HG03159 (cell line): ENCODE data around the gene PLAAT2.
"Not testable (repeated sequence)": the region's sequence is repeated elsewhere in the genome, so short reads cannot be mapped to it uniquely, and the experiment has no call there.

Source experiments
- ATAC-seq: cut with Tn5 transposase; IDR thresholded peaks from one replicate; pipeline ENCODE4 v1.9.1; 2021; ENCODE audit warnings: mild to moderate bottlenecking, moderate library complexity; ENCODE audit not compliant: unreplicated experiment

Gene PLAAT2

DNA sequence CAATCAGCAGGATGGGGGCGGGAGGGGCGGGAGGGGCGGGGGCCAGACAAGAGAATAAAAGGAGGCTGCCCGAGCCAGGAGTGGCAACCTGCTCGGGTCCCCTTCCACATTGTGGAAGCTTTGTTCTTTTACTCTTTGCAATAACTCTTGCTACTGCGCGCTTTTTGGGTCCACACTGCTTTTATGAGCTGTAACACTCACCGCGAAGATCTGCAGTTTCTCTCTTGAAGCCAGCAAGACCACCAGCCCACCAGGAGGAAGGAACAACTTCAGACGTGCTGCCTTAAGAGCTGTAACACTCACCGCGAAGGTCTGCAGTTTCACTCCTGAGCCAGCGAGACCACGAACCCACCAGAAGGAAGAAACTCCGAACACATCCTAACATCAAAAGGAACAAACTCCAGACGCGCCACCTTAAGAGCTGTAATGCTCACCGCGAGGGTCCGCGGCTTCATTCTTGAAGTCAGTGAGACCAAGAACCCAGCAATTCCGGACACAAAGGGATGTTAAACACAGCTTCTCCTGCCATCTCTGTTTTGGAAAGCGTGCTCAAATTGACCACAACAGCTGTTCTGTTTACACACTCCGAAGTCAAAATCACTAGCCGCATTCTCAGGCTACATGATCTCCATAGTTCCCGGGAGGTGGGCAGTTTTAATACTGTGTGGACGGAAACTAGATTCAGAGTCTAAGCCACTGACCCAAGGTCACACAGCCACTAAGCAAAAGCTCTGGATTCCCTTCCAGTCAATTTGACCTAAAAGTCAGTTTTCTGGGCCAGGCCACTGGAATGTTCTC lies 11.9 kb downstream of the PLAAT2 start:
- no peak for ATAC-seq

DNA sequence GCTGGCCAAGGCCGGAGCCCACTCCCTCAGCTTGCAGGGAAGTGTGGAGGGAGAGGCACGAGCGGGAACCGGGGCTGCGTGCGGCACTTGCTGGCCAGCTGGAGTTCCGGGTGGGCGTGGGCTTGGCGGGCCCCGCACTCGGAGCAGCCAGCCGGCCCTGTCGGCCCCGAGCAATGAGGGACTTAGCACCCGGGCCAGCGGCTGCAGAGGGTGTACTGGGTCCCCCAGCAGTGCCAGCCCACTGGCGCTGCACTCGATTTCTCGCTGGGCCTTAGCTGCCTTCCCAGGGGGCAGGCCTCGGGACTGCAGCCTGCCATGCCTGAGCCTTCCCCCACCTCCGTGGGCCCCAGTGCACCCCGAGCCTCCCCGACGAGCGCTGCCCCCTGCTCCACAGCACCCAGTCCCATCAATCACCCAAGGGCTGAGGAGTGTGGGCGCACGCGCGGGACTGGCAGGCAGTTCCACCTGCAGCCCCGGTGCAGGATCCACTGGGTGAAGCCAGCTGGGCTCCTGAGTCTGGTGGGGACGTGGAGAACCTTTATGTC lies 13.0 kb downstream of the PLAAT2 start:
- ATAC-seq, result not testable (repeated sequence)

DNA sequence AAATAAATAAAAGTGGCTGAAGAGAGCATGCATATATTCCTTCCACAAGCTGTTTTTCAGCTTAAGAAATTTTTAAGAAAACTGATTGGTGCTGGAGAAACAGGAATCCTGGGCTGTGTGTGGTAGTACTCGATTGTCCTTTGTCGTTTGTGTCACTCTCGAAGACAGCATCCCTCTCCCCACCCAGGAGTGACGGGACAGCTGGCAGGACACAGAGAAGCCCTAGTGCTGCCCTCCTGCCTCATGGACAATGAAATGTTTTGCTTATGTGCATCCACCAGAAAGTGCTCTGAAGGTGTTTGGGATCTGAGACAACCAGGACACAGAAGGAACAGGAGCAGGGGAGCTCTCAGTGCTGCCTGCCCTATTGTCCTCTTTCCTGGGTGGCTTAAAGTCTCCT lies 13.8 kb downstream of the PLAAT2 start:
- no peak for ATAC-seq

DNA sequence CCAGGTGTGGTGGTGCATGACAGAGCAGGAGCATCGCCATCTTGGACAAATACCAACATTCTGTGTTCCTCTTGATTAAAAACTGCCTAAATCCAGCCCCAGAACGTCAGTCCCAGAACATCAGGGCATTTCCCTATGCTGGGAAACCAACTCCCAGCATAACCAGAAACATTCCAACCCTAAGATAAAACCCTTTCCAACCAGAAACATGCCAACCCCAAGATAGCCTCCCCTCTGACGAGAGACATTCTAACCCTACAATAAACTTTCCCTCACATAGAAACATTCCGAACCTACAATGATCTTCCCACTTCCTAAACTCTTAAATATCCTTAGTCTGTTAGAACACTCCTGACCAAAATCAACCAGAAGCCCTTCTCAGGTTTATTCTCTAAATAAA lies 15.0 kb downstream of the PLAAT2 start:
- ATAC-seq, result no peak

DNA sequence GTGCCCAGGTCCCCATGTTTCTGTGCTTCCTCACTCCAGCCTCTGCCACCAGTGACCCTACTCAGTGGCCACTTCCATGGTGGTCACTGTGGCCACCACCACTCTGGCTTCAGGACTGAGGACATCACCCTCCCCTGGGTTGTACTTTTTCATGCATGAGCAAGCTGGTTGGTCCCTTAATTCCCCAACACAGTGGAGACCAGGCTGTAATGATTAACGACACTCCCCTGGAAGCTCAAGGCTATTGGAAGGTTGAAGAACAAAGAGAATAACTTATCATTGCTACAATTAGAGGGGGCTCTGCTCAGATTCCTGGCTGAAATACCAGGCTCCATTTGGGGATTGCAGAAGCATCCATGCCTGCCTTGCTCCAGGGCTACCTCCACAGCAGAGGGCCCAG lies 16.1 kb downstream of the PLAAT2 start:
- ATAC-seq, result no peak

DNA sequence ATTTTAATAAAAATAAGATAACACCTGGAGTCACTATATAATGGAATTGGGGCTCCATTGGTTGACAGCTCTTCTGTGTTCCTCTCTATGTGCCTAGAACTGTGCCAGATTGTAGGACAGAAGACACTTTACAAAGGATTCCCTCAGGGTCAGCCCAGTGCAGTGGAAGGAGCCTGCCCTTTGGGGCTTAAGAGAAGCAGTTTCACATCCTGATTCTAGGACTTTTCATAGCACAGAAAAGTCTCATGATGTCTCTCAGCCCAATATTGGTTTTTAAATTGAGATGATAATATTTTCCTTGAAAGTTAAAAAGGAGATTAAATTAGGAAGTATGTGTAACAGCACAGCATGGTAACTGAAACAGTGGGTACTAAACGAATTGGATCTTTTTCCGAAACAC lies 19.5 kb downstream of the PLAAT2 start:
- no peak for ATAC-seq

DNA sequence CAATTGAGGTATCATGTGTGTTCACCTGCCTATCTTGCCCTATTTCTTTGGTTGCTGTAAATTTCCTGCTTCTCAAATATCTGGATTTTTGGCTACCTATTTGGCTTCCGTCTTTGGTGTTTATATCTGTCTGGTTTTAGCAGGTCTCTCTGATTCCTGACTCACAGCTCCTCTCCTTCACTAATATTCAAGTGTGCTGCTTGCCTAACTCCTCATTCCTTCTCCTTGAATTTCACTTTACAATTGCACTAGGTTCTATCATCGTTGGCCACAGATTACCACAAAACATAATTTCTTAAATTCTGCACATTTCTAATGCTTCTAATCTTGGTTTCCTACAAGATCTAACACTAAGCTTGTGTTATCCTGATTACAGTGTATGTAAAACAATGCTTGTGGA lies 20.7 kb downstream of the PLAAT2 start:
- not testable (repeated sequence) for ATAC-seq

DNA sequence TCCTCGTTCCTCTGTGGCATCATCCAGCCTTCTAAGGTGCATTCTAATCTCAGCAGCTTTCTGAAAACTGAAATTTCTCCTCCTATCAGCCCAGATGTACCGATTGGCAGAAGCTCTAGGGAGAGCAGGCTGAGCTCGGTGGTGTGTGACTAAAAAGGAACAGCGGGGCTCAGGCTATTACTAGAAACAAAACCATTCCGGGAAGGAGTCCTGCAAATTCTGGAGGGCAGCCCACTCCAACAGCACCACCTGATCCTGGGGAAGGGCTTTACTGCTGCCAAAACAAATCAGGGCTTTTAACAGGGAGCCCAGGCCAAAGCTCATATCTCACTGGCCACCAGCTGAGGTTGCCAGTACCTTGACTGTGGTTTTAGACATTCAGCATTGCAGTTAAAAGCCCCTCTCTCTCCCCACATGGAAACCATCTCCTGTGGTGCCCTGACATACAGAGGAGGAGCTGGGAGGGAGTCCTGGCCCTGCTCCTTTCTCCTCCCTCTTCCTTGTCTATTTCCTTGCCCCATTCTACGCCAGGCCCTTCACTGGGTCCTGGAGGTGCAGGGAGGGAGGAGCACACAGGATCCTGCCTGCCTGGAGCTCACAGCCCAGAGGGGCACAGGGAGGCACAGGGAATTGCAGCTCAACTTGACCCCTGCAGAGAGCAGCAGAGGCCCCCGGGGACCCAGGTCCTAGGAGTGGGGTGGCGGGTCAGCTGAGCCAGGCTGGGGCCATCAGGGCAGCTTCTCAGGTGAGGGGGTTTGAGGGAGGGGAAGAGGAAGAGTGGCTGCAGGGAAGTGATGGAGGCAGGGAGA lies 25.7 kb downstream of the PLAAT2 start:
- no peak for ATAC-seq

DNA sequence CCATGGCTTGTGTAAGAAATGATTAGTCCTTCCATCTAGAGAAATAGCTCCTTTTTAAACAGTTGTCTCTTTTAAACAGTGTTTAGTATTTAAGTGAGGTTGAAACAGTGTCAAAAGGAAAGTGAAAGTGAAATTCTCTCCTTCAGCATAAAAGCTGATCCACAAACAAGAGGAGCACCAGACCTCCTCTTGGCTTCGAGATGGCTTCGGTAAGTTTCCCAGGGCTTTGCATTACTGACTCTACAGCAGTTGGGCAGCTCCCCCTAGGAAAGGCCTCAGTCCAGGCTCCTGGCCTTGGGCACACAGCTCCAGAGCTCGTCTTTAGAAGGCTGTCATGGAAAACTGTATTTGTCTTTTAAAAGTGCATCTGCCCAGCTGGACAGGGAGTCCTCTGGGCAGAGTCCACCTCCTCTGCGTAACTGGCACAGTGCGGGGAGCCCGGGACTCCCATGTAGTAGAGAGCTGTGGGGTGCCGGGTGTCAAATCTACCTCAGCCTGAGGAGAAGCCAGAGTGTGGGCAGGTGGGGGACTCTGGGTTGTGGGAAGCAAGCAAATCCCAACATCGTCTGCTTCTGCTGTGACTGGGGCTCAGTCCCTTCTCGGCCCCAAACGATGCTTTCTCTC lies 26.4 kb downstream of the PLAAT2 start, which contains the start of gene PLAAT4:
Gene PLAAT4 (plus strand): TSS at position 140 of the 624 bp plus-strand sequence. CDS start 61 bp downstream, at position 201.
- no peak for ATAC-seq

DNA sequence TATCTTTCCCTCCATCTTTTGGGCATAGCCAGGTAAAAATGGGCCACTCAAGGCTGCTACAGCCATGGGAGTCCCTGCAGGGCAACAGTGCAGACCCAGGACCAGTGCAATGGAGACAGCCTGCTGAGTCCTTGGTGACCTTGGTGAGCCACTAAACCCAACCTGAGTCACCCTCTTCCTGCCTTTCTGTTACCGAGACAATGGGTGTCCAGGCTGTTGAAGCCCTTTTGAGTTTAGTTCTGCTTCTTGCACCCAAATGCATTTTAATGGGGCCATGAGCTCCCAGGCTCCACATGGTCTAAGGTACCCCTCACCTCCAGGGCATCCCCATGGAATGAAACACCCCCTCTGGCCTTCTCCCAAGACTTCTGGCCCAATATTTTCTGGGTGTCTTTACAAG lies 27.4 kb downstream of the PLAAT2 start:
- no peak for ATAC-seq

DNA sequence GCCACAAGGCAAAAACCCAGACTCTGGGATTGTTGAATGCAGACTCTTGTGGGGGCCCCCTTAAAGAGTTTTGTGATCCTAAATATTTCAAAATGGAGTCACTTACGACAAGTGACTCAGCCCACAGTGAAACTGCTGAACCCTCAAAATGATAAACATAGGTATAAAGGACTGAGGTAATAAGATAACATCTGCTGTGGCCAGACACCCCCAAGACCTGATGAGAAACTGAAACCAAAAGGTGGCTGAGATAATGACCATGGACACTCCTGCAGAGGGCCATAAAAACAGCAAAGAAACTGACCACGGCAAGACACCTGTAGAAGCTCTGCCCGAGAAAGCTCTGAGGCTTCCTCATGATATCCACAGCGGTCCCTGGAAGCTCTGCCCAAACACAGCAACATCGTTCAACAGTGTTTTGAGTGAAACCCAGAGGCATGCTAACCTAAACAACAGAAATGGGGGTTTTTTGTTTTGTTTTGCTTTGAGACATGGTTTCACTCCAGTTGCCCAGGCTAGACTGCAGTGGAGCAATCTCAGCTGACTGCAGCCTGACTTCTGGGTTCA lies 28.2 kb downstream of the PLAAT2 start:
- ATAC-seq, result peak; percentile 44

DNA sequence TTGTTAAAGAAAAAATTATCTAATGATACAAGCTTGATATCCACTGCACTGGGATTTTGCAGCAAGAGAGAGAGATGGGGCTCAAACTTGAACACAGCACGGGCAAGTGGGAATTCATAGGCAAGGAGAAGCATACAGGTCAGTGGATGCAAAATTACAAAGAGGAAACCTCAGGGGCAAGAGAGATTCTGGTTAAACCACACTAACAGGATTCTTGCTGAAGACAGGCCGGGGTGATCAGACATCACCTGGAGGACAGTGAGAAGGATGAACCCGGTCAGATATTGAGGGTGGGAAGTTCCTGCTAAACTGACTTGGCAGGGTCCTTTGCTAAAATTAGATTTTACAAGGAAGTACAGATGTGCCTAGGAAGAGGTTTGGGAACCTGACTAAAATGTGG lies 29.1 kb downstream of the PLAAT2 start:
- ATAC-seq, result no peak

DNA sequence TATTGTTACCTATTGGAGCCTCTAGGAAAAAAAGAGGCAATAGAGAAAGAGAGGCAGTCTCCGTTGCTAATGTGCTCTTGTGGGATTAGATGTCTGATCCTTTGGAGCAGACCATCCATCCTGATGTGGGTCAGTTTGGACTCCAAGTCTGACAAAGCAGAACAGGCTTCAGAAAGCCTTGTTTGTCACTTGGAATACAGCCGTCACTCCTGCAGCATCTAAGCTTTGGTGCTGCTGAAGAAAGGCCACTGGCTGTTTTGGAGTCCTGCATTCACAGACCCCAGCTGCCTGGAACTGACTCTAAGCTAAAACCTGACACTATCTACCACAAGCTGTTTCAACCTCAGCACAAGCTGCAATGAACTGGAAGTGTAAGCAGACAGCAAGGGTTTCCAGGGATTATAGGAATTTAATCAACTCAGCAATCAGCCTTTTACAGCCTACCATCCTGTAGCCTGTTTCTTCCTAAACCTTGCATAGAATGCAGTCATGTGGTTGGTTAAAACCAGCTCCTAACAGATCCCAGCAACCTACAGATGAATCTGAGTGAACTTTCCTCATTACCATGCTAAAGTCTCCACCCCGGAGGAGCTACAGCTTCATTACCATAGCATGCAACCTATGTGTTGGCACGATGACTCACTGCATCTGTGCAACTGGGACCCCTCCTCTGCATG lies 30.2 kb downstream of the PLAAT2 start:
- no peak for ATAC-seq

DNA sequence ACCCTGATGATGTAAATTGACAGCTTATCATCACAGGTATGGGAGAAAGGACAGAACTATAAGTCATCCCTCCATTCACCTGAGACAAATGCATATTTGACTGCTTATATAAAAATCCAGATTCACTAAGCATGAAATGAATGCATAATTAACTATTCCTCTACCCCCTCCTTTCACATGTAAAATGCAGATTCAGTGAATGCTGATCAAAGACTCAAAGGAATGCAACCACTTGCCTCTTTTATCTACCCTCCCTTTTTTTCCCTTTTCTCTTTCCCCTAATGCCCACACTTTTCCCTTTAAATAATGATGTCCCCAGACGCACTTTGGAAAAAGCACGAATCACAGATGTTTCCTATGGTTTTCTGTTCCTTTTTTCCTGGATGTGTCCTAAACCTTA lies 31.1 kb downstream of the PLAAT2 start:
- ATAC-seq, result no peak

DNA sequence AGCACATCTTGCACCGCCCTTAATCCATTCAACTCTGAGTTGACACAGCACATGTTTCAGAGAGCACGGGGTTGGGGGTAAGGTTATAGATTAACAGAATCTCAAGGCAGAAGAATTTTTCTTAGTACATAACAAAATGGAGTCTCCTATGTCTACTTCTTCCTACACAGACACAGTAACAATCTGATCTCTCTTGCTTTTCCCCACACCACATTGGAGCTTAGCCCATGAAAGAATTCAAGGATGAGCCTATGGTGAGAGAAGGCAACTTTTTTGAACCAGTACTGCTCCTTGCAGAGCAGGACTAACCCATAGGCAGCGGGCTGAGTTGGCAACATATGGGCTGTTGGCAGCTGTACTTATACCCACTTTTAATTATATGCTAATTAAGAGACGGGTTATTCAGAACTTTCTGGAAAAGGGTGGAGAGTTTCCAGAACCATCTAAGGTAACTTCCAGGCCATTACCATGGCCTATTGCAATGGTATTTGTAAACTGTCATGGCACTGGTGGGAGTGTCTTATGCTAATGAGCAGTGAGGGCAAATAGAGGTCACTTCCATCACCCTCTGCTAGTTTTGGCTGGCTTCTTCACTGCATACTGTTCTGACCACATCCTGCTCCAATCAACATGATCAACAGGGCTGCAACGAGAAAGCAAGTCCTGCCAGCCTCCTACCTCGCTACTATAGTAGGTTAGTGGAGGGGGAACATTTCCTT lies 31.9 kb downstream of the PLAAT2 start:
- peak; percentile 88 for ATAC-seq

DNA sequence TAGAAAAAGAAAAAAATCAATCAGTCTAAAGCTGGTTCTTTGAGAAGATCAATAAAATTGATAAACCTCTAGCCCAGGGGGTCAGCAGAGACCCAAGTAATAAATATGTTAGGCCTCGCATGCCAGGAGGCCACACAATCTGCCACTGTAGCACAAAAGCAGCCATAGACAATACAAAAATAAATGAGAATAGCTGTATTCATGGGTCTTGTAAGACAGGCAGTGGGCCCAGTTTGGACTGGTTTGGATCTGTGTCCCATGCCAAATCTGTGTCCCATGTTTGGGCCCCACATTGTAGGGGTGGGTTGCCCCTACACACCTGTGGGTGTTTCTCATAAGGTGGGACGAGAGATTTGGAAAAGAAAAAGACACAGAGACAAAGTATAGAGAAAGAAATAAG lies 33.2 kb downstream of the PLAAT2 start:
- ATAC-seq, result no peak

DNA sequence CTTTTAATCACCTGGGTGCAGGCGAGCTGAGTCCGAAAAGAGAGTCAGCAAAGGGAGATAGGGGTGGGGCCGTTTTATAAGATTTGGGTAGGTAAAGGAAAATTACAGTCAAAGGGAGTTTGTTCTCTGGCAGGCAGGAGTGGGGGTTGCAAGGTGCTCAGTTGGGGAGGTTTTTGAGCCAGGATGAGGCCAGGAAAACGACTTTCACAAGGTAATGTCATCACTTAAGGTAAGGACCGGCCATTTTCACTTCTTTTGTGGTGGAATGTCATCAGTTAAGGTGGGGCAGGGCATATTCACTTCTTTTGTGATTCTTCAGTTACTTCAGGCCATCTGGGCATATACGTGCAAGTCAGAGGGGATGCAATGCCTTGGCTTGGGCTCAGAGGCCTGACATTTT lies 33.8 kb downstream of the PLAAT2 start:
- ATAC-seq, result not testable (repeated sequence)

DNA sequence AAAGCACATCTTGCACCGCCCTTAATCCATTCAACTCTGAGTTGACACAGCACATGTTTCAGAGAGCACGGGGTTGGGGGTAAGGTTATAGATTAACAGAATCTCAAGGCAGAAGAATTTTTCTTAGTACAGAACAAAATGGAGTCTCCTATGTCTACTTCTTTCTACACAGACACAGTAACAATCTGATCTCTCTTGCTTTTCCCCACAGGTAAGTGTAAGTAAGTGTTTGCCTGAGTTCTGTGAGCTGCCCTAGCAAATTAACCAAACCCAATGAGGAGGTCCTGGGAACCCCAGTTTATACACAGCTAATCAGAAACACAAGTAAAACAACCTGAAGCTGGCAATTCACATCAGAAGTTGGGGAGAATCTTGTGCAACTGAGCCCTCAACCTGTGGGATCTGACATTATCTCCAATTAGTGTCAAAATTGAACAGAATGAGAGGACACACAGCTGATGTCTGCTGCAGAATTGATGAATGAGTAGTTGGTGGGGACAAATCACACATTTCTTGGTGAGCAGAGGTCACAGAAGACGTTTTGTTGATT lies 34.4 kb downstream of the PLAAT2 start:
- ATAC-seq, result not testable (repeated sequence)

DNA sequence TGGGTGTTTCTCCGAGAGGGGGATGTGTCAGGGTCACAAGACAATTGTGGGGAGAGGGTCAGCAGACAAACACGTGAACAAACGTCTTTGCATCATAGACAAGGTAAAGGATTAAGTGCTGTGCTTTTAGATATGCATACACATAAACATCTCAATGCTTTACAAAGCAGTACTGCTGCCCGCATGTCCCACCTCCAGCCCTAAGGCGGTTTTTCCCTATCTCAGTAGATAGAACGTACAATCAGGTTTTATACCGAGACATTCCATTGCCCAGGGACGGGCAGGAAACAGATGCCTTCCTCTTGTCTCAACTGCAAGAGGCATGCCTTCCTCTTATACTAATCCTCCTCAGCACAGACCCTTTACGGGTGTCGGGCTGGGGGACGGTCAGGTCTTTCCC lies 35.0 kb downstream of the PLAAT2 start:
- not testable (repeated sequence) for ATAC-seq

DNA sequence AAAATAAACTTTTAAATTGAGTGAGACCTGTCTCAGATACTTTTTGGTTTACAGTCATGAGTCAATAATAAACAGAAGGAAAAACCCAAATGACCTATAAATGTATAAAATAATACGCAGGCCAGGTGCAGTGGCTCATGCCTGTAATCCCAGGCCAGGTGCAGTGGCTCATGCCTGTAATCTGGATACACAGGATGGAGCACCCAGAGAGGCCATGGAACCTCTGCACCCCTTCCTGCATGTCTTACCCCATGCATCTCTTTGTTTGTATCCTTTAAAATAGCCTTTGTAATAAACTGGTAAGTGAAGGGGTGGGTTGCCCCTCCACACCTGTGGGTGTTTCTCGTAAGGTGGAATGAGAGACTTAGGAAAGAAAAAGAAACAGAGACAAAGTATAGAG lies 35.5 kb downstream of the PLAAT2 start:
- no peak for ATAC-seq
